AG20443 (cell line): Measurements from ENCODE around the gene ZNF140.
A peak's percentile ranks its signal among the peaks of the same experiment; 100 is the strongest.

Experiments used
- DNase-seq: peaks from one replicate; pipeline ENCODE4 v3.0.0; 2012; ENCODE audit warnings: low spot score, mixed read lengths

The ZNF140 gene

DNA sequence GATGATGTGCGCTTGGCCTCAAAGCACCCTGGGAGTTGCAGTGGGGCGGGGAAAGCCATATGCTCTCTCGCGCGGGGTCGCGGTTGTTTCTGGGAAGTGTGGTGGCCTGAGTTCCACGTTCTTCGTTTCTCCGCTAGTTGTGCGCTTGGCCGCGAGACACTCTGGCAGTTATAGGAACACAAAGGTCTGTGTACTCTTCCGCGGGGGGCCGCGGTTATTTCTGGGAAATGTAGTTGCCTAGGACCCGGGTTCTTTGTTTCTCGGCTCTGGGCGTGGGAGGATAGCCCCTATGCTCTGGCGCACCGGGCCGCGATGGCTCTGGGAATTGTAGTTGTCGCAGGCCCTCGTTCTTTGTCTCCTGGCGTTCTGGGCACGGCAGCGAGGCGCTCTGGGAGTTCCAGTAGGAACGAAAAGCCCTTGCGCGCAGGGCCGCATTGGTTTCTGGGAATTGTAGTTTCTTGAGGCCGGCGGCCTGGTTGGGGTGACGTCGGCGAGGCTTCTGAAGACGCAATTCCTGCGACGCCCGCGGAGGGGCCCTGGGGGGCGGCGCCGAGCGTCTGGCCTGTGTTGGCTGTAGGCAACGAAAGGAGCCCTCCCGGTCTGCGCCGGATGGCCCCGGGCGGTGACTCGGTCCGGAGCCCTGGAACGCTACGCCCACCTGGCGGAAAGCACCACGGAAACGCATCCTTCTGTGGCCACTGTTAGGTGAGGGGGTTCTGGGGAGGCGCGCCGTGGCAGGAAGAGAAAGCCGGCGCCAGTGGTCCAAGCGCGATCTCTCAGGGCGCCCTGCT is at the start of gene ZNF140:
Gene ZNF140 (plus strand): TSS at position 556 of the 791 bp plus-strand sequence. CDS start 398 bp downstream, outside the sequence.
- peak; percentile 93 for DNase-seq

DNA sequence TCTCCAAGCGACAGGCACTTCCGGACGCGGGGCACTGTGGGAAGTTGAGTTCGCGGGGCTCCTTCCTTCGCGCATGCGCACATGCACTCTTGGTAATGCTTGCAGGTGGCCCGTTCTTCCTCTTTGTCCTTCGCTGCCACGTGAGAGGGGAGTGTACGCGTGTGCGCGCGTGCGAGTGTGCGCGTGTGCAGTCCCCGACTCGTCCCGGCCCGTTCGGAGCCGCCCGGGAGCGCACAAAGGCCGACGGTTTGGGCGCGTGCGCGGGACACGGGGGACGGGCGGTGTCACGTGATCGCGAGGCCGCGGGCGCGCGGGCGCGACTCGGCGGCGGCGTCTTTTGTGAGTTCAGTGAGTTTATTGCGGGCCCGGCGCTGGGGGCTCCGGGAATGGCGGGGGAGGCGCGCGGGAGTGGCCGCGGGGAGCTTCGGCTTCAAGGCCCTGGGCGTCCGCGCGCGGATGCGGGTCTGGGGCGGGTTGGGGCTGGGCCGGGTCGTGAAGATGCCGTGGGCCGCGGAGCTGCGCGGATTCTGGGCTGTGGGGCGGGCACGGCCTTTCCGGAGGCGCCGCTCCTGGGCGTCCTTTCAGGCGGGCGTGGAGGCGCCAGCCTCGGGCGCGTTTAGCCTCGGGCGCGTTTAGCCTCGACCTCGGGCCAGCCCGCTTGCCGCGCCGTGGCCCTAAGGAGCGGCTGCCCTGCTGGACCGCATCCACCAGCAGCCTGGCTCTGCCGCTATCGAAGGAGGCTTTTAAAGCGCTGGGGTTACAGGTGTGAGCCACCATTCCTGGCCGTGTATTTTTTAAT is 43.3 kb upstream of the ZNF140 start, which contains the start of gene ZNF84:
Gene ZNF84 (plus strand): TSS at position 303 of the 799 bp plus-strand sequence. CDS start 3,959 bp downstream, outside the sequence.
- DNase-seq = peak; percentile 99

DNA sequence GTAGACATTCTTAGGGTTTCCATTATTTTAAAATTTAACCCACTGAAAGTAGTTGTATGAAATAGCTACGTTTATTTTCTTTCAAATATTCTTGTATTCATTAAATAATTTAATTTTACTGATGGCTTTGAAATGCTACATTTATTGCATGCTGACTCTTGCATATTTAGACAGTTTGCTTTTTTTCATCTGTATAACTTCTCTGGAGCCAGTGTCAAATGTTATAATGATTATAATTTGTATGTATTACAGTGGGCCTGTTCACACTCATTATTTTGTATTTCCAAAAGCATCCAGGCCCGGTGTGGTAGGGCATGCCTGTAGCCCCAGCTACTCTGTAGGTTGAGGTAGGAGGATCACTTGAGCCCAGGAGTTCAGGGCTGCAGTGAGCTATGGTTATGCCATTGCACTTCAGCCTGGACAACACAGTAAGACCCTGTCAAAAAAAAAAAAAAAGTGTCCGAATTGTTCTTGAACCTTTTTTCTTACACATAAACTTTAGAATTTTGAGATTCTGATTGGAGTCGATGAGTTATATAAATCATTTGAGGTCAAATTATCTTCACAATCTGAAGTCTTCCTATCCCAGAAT is 42.5 kb upstream of the ZNF140 start:
- no peak for DNase-seq

DNA sequence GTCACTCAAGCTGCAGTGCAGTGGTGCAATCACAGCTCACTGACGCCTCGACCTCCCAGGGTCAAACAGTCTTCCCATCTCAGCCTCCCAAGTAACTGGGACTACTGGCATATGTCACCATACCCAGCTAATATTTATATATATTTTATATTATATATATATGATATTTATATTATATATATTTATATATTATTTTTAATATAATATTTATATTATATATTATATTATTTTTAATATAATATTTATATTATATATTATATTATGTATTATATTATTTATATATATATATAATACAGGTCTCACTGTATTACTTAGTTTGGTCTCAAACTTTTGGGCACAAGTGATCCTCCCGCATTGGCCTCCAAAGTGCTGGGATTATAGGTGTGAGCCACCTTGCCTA is 34.0 kb upstream of the ZNF140 start:
- no peak for DNase-seq

DNA sequence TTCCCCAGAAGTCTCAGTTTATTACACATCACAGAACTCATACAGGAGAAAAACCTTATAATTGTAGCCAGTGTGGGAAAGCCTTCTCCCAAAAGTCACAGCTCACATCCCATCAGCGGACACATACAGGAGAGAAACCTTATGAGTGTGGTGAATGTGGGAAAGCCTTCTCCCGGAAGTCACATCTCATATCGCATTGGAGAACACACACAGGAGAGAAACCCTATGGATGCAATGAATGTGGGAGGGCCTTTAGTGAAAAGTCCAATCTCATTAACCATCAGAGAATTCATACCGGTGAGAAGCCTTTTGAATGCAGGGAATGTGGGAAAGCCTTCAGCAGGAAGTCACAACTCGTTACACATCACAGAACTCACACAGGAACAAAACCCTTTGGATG is 23.3 kb upstream of the ZNF140 start:
- no peak for DNase-seq

DNA sequence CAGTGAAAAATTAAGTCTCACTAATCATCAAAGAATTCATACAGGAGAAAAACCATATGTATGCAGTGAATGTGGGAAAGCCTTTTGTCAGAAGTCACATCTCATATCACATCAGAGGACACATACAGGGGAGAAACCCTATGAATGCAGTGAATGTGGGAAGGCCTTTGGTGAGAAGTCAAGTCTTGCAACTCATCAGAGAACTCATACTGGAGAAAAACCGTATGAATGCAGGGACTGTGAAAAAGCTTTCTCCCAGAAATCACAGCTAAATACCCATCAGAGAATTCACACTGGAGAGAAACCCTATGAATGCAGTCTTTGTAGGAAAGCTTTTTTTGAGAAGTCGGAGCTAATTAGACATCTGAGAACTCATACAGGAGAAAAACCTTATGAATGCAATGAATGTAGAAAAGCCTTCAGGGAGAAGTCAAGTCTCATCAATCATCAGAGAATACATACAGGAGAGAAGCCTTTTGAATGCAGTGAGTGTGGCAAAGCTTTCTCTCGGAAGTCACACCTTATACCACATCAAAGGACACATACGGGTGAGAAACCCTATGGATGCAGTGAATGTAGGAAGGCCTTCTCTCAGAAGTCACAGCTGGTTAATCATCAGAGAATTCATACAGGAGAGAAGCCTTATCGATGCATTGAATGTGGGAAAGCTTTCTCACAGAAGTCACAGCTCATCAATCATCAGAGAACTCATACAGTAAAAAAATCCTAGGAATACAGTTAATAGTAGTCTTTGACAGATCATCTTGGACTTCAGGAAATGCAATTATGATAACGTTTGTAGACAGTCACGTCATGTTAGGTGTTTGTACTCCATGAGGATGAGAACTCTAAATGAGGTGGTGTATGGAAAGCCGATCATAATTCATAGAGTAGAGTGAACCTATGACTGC is 22.3 kb upstream of the ZNF140 start:
- no peak for DNase-seq

DNA sequence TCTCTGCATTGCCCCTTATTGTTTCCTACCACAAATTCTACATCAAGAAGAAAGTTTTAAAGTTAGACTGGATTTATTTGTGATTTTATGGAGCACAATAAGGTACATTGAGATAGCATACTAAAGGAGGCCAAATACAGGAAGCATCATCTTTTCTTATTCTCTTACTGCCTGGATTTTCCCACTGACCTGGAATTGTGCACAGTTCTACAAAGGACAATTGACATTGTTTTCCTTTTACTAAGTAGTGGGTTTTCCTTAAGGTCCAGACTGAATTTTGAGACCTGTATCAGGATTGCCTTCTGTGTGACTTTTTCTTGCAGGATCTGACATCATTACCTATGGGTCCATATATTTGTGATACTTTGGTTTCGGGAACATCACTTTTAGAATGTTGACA is 18.8 kb upstream of the ZNF140 start:
- DNase-seq = no peak

DNA sequence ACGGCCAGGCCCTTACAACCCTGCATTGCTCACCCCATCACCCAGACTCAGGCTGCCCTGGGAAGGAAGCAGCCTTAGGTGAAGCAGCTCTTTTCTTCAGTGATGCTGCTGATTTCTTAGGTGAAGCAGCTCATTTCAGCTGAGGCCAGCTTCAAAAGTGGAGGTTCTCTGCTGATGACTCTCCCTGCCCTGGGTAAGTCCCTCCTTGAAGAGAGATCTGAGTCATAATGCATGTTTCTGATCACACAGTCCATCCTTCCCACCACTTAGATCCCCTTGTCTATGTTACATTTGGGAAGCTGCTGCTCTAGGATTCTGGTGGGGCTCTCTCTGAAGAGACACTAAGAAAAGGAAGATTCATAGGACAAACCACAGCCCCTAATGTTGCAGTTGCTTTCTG is 17.2 kb upstream of the ZNF140 start:
- no peak for DNase-seq

DNA sequence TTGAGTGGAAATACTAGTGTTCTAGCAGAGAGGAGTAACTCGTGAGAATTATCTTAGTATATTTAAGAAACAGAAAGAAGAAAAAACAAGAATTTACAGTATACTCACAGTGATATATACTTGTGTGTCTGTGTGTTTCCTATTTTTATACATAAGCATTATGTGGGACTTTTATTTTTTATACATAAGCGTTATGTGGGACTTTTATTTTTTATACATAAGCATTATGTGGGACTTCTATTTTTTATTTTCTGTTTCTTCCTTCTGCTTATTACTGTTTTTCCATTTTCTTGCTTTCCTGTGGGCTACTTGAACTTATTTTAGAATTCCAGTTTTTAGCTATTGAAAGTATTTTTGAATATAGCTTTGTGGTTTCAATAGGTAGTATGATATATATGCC is 6.9 kb upstream of the ZNF140 start:
- DNase-seq = no peak

DNA sequence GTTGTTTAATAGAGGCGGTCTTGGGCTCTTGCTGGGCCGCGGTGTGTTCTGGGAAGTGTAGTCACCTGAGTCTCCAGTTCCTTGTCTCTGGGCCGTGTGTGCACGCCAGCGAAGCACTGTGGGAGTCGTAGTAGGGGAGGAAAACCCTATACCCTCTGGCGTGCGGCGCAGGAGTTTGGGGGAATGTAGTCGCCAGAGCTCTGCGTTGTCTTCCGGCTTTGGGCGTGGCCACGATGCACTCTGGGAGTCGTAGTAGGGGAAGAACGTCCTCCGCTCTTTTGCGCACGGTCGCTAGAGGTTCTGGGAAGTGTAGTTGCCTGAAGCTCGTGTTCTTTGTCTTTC is 726 bp upstream of the ZNF140 start:
- peak; percentile 93 for DNase-seq

DNA sequence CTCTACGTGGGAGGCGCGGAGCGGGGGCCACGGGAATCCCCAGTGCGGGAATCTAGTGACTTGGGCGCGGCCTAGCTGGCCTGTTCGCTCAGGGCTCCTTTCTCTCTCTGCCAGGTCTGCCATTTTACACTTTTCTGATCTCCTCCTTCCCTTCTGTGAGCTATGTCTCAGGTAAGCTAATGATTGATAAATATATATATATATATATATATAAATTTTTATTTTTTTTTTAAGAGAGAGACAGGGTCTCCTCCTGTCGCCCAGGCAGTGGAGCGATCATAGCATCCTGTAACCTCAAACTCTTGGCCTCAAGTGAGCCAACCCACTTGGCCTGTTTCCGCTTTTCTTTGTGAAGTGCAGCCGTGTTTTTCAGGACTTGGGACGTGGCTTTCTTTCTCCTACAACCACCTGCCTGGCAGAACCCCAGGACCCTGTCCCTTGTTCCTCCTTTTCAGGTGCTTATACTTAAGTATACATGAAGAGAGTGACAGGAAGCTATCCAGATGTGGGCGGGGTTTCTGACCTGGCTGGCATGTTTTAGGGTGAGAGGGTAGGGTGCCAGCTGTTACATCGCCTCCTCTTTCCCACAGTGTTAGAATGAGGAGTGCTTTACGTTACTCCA is 547 bp downstream of the ZNF140 start:
- DNase-seq = no peak

DNA sequence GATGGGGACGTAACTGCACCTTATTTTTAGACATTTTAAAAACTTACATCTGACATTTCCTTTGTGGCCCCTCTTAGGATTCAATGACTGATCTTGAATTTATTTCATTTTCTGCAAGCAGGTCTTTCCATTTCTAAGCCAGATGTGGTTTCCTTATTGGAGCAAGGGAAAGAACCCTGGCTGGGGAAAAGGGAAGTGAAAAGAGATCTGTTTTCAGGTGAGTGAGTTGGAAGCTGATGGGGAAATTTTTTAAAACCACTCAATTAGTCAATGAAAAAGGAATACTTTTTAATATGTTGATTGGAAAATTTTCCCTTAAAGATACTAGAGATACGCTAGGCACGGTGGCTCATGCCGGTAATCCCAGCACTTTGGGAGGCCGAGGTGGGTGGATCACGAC is 2.6 kb downstream of the ZNF140 start:
- DNase-seq = no peak

DNA sequence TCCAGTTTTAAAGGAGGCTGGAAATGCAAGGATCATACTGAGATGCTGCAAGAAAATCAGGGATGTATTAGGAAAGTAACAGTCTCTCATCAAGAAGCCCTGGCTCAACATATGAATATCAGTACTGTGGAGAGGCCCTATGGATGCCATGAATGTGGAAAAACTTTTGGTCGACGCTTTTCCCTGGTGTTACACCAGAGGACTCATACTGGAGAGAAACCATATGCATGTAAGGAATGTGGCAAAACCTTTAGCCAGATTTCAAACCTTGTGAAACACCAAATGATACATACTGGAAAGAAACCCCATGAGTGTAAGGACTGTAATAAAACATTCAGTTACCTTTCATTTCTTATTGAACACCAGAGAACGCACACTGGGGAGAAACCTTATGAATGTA is 24.9 kb downstream of the ZNF140 start:
- DNase-seq = no peak

DNA sequence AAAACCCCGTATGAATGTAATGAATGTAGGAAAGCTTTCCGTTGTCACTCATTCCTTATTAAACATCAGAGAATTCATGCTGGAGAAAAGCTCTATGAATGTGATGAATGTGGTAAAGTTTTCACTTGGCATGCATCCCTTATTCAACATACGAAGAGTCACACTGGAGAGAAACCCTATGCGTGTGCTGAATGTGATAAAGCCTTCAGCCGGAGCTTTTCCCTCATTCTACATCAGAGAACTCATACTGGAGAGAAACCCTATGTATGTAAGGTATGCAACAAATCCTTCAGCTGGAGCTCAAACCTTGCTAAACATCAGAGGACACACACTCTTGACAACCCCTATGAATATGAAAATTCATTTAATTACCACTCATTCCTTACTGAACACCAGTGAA is 25.5 kb downstream of the ZNF140 start:
- DNase-seq = no peak

DNA sequence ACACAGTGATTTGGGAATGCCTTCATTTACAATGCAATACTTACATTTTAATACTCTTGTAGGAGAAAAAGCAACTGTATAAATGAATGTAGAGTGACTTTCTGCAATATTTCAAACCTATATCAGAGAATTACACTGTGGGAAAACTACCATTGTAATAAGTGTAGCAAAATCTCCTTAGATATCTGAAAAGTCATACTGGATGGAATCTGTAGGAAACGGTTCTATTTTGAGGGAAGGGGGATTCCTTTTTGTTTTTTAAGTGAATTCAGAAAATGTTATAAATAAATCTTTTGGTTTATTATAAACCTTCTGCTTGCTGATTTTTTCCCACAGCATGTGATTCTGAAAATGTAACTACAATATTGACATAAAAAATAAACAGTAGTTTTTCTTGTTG is 26.4 kb downstream of the ZNF140 start:
- DNase-seq = no peak

DNA sequence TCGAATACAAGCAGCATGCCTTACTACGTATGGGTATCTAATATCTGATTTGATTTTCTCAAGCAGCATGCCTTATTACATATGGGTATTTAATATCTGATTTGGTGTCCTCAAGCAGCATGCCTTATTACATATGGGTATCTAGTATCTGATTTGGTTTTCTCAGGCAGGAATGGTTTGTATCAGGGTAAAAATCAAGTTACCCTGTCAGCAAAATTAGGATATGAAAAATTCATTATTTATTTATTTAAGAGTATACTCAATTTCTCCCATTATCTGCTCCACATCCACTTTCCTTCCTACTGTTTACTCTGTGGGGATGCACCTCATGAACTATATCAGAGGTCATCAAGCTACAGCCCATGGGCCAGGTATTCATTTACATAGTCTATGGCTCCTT is 27.4 kb downstream of the ZNF140 start:
- no peak for DNase-seq

DNA sequence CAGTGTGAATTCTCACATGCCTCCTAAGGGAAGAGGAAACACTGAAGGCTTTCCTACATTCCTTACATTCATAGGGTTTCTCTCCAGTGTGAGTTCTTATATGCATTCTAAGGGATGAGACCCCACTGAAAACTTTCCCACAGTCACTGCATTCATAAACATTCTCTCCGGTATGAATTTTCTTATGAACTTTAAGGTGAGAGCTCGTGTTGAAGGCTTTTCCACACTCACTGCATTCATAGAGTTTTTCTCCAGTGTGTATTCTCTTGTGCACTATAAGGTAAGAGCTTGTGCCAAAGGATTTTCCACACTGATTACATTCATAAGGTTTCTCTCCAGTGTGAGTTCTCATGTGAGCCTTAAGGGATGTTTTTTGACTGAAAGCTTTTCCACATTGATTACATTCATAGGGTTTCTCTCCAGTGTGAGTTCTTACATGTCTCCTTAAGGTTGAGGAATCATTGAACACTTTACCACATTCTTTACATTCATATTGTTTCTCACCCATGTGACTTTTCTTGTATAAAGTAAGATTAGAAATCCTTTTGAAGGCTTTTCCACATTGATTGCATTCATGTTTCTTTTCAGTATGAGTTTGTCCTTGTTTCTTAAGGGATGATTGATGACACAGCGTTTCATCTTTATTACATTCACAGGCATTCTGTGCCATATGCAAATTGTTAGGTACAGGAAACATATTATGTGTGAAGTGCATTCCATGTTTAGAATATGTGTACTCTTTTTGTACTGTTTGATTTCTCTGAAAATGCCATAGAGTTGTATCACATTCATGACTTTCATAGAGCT is 39.9 kb downstream of the ZNF140 start:
- DNase-seq = no peak

DNA sequence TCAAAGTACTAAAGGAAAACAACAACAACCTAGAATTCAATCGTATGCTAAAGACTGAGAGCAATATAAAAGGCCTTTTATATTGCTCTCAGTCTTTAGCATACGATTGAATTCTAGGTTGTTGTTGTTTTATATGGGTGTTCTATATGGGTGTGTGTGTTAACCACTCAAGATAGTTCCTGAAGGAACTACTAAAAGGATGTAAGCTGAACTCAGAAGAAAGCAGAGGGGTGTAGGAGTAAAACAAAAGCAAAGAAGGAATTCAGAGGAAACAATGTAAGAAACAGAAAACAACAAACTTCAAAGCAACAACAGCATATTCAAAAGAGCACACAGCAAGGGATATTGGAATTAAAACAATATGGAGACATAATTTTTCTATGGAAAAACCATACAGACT is 44.0 kb downstream of the ZNF140 start:
- DNase-seq = no peak

DNA sequence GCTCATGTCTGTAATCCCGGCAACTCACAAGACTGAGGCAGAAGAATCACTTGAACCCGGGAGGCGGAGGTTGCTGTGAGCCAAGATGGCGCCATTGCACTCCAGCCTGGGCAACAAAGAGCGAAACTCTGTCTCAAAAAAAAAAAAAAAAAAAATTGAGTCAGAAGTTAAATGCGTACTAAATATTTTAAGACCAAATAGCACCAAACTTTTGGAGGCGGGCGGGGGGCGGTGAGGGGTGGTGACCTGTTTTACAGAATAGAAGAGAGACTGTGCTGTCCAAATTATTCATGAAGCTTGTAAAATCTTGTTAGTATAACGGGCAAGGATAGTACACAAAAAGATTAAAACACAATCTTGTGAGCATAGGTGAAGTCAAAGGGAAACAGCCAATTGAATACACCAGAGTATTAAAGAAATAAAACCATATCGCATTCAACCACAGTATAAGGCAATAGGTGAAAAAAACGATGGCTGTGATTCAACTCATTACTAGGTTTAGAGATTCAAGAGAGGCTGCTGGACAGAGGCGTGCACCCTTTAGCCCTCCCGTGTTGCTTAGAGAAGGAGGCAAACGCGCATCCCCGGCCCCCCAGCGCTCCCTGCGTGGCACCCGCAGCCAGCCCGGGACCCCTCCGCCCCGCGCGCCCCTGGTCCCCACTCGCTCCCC is 48.8 kb downstream of the ZNF140 start:
- no peak for DNase-seq
